Measurements from ENCODE around the gene KCNH5. TPM values are rescaled to one million over a fixed set of nuclear protein-coding genes. Genes with fewer than 3 reads are reported as not detected.
A peak's percentile ranks its signal among the peaks of the same experiment; 100 is the strongest.

Gene KCNH5
- total and polyA plus RNA-seq, 2 of the 13 experiments (the other 11 are each of a cell fraction or from before 2014, with no cell fraction given) = not detected

DNA sequence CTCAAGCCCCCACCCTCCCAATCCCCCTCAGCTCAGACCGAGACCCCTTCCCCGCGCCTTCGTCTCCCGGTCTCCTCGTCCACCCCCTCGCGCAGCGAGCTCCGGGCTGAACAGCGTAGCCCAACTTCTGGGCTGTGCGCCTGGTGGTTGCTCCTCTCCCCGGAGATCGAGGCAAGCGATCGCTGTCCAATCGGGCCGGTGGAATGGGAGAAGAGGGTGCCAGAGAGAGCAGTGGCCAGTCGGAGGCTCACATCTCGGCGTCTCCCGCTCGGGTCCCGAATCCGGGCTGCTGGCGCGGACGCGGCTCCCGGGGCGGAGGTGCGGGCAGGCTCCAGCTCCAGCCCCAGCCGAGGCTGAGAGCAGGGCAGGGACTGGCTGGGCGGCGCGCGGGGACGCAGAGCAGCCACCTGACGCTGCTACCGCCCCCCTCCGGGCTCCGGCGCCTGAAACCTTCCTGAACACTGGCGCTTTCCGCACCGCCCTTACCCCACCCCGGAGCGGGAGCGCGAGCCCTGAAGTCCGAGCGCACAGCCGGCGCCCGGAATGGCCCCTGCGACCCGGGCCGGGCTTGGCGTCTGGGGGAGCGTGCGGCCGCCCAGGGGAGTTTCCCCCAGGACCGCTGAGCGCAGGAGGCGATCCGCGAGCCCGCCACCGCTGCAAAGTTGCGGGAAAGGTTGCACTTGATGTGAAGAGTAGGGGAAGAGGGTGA lies 508 bp upstream of the KCNH5 start (continued):
- TF ChIP-seq AFF4 (CRISPR knock-in tag; IDR thresholded peaks at IDR 0.05) = no peak
- no peak for TF ChIP-seq CAMTA2 (CRISPR knock-in tag; IDR thresholded peaks at IDR 0.05; ENCODE audit: borderline replicate concordance)
- TF ChIP-seq ZBTB37 (CRISPR knock-in tag; IDR thresholded peaks at IDR 0.05) = no peak
- TF ChIP-seq ZBTB34 (CRISPR knock-in tag; IDR thresholded peaks at IDR 0.05) = no peak
- TF ChIP-seq ZNF331 (CRISPR knock-in tag; IDR thresholded peaks at IDR 0.05) = no peak
- TF ChIP-seq TRIM24 (CRISPR knock-in tag; IDR thresholded peaks at IDR 0.05) = no peak
- TF ChIP-seq BORCS8-MEF2B (CRISPR knock-in tag; IDR thresholded peaks at IDR 0.05) = no peak
- TF ChIP-seq MAZ (IDR thresholded peaks at IDR 0.05; ENCODE audit: borderline replicate concordance, low read depth, low read length) = no peak
- TF ChIP-seq MAZ (CRISPR knock-in tag; IDR thresholded peaks at IDR 0.05; ENCODE audit: low read depth) = no peak
- TF ChIP-seq GLI4 (CRISPR knock-in tag; IDR thresholded peaks at IDR 0.05; ENCODE audit: borderline replicate concordance) = no peak
- TF ChIP-seq ZNF800 (CRISPR knock-in tag; IDR thresholded peaks at IDR 0.05) = 0 out of 2 replicates have a peak, but pooled peaks have one; percentile 80
- TF ChIP-seq ZNF276 (CRISPR knock-in tag; IDR thresholded peaks at IDR 0.05; ENCODE audit: low read depth) = no peak
- peak; percentile 62; the same call in 1 of the 2 replicates for TF ChIP-seq UBTF (CRISPR knock-in tag; IDR thresholded peaks at IDR 0.05)
